Stimulated activated CD4-positive, alpha-beta T cell treated with anti-CD3 and anti-CD28 coated beads, Interleukin-2, amount 100 ng/mL, for 48 hours (primary cell): Measurements from ENCODE around the gene UGT1A5.

Source experiments
- DNase-seq, 2 donors: peaks; one replicate each; pipeline ENCODE4 v3.0.0-alpha.2; 2020

UGT1A5 gene

DNA sequence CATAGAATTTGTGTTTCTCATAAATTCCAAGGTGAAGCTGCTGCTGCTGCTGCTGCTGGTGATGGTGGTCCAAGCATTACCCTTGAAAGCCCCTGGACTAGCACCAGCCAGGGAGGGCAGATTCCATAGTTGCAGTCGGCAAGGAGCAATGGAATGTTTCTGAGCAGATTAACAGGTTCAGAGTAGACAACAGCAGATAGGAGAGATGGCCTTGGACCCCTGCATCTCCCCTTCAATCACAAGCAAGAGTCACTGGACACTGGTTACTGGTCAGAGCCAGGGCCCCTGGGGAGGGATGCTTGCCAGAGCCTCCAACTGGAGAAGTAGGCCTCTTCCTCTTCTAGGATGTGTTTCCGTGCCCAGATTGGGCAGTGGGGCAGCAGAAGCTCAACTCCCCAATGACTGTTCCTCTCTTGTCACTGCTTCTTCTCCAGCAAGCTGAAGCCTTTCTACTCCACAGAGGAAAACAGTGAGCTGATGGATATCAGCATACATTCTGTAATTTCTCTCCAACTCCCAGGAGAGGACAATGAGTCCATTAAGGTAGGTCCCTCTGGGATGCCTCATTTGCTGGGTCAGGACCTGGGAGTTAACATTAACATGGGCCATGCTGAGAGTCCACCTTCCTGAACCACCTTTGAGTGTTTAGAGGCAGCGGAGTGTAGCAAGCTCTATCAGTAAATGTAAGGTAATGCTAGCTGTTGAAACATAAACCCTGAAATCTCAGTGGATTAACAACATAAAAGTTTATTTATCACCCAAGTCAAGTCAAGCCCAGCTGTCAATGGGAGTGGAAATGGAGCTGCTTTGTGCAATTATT lies 100.7 kb downstream of the UGT1A5 start:
- DNase-seq, result no peak

GRCh38 chr2:233814056-233814835 lies 101.5 kb downstream of the UGT1A5 start:
- DNase-seq, result no peak

GRCh38 chr2:233815861-233816260 lies 103.2 kb downstream of the UGT1A5 start:
- no peak for DNase-seq

- no peak for DNase-seq
These were observed 103.6 kb downstream of the UGT1A5 start for GRCh38 chr2:233816334-233816733.

DNA sequence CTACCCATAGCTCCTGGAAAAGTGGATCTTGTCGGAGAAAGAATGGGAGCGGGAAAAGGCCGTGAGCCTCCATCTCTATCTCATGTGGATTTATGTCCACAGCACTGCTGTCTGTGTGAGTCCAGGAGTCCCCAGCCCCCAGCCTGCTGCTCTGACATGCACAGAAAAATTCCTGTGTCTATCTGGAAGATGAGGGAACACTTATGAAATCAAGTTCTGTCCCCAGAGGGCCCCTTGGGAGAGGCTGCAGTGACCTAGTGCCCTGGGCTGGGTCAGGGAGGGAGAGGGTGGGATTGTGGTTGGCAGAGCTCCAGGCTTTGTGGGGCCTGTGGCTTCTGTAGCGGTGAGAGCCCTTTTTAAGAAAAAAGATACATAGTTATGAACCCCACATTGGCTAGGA lies 104.1 kb downstream of the UGT1A5 start:
- no peak for DNase-seq

GRCh38 chr2:233817361-233817911 lies 104.7 kb downstream of the UGT1A5 start:
- DNase-seq, result no peak

DNA sequence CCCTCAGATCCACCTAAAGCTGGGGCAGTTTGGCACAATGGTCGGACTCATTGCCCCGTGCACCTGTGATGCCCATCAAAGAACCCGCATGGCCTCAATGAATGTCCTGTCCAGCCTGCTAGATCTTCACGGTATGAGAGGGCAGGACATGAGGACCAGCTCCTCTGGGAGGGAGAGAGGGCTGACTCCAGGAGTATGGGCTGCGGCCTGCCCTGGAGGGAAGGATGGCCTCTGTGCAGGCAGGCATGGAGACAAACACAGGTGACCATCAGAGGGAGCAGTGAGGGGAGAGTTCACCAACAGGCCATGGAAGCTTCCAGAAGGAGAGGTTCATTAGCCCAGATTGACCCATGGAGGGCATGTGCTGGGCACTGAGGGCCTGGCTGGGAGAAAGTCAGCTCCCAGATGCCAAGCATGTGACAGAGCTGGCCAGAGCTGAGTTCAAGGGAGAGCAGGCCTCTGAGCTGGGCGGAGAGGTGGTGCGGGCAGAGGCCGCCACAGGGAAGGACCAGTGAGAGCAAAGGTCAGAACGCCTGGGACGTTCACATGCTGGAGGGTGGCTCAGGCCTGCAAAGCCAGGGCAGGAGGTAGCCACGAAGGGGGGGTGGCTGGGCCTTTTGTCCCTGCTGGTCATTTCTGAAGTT lies 105.4 kb downstream of the UGT1A5 start:
- DNase-seq, result no peak

DNA sequence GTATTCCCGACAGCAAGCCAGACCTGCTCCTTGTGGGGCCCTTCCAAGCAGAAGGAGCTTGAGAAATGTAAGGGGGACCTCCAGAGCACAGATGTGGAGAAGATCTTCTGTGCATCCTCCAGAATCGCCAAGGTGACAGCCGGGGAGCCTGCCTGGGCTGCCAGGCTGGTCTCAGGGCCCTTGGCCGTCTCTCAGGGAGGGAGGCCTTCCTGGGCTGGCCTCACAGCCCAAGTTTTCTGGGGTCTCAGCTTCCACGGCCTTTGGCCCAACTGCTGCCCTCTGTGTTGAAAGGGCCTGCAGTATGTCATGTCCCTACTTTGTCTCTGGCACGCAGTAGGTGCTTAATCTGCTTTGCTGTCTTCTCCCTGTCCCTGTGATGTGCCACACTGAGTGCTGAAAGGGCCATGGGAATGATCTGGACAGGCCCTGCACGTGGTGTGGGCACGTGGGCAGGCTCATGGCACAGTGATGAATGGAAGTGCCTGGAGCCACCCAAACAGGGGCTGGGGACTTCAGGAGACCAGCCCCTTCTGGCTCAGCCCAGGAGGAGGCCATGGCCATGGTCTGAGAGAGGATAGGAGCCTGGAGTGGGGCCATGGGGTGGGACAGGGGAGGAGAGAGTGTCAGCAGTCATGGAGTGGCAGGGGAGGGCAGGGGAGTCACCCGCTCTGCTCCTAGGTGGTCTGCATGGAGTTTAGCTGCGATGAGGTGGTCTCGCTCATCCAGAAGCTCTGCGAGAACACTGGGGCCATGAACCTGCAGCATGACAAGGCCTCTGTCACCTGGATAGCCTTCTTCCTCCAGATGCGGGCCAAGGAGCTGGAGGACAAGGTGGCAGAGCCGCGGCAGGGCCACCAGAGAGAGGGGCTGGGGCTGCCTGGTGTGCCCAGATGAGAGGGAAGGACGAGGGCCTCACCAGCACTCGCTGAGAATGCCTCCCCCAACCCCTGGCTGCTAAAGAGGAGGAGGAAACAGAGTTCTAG lies 106.2 kb downstream of the UGT1A5 start:
- no peak for DNase-seq

DNA sequence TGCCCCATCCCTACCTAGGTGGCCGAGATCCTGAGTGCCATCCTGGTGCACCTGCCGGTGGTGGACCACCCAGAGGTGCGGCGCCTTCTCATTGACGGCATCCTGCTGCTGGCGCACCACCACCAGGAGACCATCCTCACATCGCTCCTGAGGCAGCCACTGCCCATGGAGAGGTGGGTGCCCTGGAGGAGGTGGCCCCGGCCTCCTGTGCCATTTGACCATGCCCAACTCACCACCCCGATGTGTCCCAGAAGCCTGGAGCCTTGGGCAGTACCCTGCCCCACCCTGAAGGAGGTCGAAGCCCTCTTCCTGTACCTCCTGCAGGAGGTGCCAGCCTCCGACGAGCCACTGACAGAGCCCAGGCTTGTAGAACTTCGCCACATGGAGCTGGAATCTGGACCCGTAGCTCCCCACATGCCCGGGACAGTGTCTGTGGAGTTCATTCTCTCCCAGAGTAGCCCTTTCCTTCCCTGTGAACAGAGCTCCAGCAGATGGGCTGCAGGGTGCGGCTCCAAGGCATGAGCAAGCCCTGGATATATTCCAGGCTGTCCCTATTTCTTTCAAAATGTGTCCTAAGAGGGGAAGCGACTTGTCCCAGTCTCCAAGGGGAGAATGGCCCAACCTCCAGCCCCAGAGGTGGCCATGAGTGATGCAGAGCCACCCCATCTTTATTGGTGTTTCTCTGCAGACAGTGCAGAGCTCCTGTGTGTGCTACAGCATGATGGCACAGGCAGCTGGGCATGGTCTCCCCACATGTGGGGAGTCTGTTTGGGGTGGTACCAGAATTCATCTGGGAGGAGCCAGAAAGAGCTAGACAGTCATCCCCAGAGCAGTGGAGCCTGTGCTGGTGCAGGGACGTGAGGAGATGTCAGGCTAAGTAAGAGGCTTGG lies 107.4 kb downstream of the UGT1A5 start:
- no peak for DNase-seq

DNA sequence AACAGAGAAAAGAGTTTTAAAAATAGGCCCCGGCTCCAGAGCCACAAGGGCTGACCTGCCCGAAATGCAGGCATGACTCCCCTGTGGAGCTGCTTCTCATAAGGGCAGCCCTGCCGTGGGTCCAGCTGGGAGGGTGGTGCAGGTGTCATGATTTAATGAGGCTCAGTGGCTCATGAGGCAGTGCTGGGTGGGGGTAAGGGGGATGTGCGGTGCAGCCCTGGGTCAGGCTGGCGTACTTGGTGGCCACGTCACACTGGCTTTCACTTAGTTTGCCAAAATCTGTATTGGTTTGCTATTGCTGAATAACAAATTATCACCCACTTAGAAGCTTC lies 108.0 kb downstream of the UGT1A5 start:
- no peak for DNase-seq

DNA sequence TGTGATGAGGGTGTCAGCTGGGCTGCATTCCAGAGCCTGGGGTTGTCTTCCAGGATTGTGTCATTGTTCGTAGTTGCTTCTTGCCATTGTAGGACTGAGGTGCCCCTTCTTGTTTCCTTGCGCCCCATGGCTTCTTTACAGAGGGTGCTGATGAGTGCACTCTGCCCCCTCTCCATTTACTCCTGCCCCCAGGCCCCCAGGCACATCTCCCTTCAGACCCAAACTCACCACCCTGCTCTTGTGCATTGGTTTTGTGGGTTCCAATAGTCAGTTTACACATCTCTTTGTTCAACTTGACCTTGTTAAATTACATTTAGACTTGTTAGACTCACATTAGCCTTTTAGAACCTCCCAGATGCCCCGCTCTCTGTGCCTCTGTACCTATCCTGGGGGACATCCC lies 108.5 kb downstream of the UGT1A5 start:
- DNase-seq, result no peak

GRCh38 chr2:233821709-233822100 lies 109.0 kb downstream of the UGT1A5 start:
- no peak for DNase-seq

DNA sequence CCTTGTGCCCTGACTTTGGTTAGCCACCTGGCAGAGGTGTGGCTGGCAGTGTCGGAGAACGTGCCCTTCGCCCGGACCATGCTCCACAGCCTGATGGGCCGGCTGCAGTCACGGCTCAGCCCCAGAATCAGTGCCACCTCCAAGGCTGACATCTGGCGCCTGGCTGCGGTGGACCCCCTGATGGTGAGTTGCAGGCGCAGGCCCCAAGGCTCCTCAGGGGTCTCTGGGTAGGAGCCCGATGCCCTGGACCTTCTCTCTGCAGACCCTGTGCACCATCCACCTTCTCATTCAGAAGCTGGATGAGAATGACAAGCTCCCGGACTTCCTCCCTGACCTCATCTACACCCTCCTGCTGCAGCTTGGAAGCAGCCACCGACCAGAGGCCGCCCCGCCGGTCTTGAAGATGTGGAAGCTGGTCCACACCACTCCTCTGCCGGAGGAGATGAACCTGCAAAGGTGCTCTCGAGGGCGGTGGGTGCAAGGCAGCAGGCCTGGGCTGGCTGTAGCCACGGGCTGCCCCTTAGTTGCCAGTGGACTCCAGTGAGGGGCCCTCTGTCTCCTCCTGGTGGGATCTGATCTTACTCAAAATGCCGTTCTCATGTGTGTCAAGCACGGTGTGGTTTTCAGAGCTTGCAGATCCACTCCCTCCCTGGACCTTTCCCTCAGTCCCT lies 109.5 kb downstream of the UGT1A5 start:
- DNase-seq, result no peak
